ENCODE data around the gene SPO11. TPM values are rescaled to one million over a fixed set of nuclear protein-coding genes. Genes with fewer than 3 reads are reported as not detected.

Gene SPO11
- total RNA-seq, 1 experiment from 2014 or later, result not detected

- H3K4me3 Mint-ChIP-seq (ENCODE audit: unreplicated experiment), result no peak overlapping the region
- Histone ChIP-seq H3K4me1 (peaks cover 53% of the 10 kb centered on the region), H3K4me3 (ENCODE audit: low read depth, low read length) (no peak overlapping the region), H3K27me3 (replicated peaks; ENCODE audit: control insufficient read depth, insufficient read depth, low read length) (no peaks in the 10 kb centered on the region), H3K36me3 (ENCODE audit: control insufficient read depth, insufficient read depth, low read length) (no peaks in the 10 kb centered on the region), H3K9me3 (no peaks in the 10 kb centered on the region)
- no TSS peak for BruUV-seq (replicated peaks)
- no peaks in the 10 kb centered on the region for H3K36me3 Mint-ChIP-seq (ENCODE audit: insufficient read depth, unreplicated experiment)
- peak in 1 of 2 experiments; percentile 28 for DNase-seq
- peak in 1 of 2 experiments; percentile 9 for TF ChIP-seq CTCF (IDR thresholded peaks at IDR 0.05; ENCODE audit: insufficient read depth in 1 of 2, low read depth in 1 of 2, low read length in 1 of 2, severe bottlenecking in 1 of 2, unreplicated experiment in 1 of 2)
- peaks cover 23% of the 10 kb centered on the region for H3K4me1 Mint-ChIP-seq (ENCODE audit: low read depth, unreplicated experiment)
- ChIA-PET CTCF (interaction anchor here (2.2 kb wide), 1 partner anchor 21 kb away, joined by 9 read pairs; no protein-coding TSS in a partner anchor), POLR2A (no interaction called here)
- no peaks in the 10 kb centered on the region for H3K27me3 Mint-ChIP-seq (ENCODE audit: insufficient read depth, unreplicated experiment)
- H3K9me3 Mint-ChIP-seq (ENCODE audit: unreplicated experiment), result no peaks in the 10 kb centered on the region
- intact Hi-C loops (cut with micrococcal nuclease; ENCODE audit: unreplicated experiment), result no loop called here
- H3K27ac Mint-ChIP-seq (ENCODE audit: unreplicated experiment), result no peak overlapping the region
These were observed 18.6 kb upstream of the SPO11 start for GRCh38 chr20:57310821-57311514.

DNA sequence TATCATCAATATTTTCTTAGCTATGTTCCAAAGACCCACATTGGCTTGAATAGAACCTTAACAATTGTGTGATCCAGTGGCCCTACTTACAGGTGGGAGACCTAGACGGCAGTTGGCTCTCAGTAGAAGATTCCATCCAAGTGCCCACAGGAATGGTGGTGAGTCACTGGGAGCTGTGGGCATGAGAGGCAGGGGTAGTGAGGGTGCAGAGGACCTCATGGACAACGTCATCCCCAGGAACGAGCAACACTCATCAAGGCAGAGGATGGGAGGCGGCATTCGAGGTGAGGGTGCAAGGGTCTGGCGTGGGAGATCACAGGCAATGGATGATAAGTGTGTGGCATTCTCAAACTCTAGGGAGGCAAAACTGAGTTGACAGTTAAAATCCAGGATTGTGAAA is 17.5 kb upstream of the SPO11 start:
- intact Hi-C loops (cut with micrococcal nuclease; ENCODE audit: unreplicated experiment), result no loop called here
- CTCF ChIA-PET, result interaction anchor here (2.2 kb wide), 1 partner anchor 20 kb away, joined by 9 read pairs; no protein-coding TSS in a partner anchor

DNA sequence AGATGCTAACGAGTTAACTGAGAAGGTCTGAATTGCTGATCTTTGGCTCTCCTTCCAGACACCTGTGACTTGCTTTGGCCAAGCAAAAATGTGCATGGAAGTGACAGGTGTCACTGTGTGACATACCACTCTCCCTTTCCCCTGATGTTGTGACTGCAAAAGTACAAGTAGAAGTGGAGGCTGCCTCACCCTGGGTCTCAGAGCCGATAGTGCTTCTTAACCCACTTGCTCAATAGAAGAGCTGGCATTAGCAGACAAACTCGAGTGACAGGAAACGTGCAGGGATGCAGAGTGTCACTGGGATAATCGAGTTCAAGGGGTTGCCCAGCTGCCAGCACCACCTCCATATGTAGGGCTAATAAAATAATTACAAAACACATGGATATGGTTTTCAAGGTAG is 16.4 kb upstream of the SPO11 start:
- H3K4me3 Mint-ChIP-seq (ENCODE audit: unreplicated experiment), result no peak overlapping the region
- no peak overlapping the region for H3K27ac Mint-ChIP-seq (ENCODE audit: unreplicated experiment)
- H3K27me3 Mint-ChIP-seq (ENCODE audit: insufficient read depth, unreplicated experiment), result no peaks in the 10 kb centered on the region
- POLR2A ChIA-PET, result no interaction called here
- intact Hi-C loops (cut with micrococcal nuclease; ENCODE audit: unreplicated experiment), result no loop called here
- Histone ChIP-seq H3K4me1 (peaks cover 43% of the 10 kb centered on the region), H3K36me3 (ENCODE audit: control insufficient read depth, insufficient read depth, low read length) (no peaks in the 10 kb centered on the region), H3K9me3 (no peaks in the 10 kb centered on the region), H3K4me3 (ENCODE audit: low read depth, low read length) (no peak overlapping the region), H3K27me3 (replicated peaks; ENCODE audit: control insufficient read depth, insufficient read depth, low read length) (no peaks in the 10 kb centered on the region)
- DNase-seq, result peak in 1 of 2 experiments; percentile 25
- BruUV-seq (replicated peaks), result no TSS peak
- H3K4me1 Mint-ChIP-seq (ENCODE audit: low read depth, unreplicated experiment), result peaks cover 10% of the 10 kb centered on the region
- no peaks in the 10 kb centered on the region for H3K9me3 Mint-ChIP-seq (ENCODE audit: unreplicated experiment)
- no peaks in the 10 kb centered on the region for H3K36me3 Mint-ChIP-seq (ENCODE audit: insufficient read depth, unreplicated experiment)
- TF ChIP-seq CTCF (IDR thresholded peaks at IDR 0.05; ENCODE audit: insufficient read depth in 1 of 2, low read depth in 1 of 2, low read length in 1 of 2, severe bottlenecking in 1 of 2, unreplicated experiment in 1 of 2), result no peak
- CTCF ChIA-PET, result no interaction called here

More for the DNA sequence above, 17.5 kb upstream of the SPO11 start:
- Histone ChIP-seq H3K4me3 (ENCODE audit: low read depth, low read length) (no peak overlapping the region), H3K27me3 (replicated peaks; ENCODE audit: control insufficient read depth, insufficient read depth, low read length) (no peaks in the 10 kb centered on the region), H3K9me3 (no peaks in the 10 kb centered on the region), H3K4me1 (peaks cover 43% of the 10 kb centered on the region), H3K36me3 (ENCODE audit: control insufficient read depth, insufficient read depth, low read length) (no peaks in the 10 kb centered on the region)
- H3K9me3 Mint-ChIP-seq (ENCODE audit: unreplicated experiment), result no peaks in the 10 kb centered on the region
- H3K27ac Mint-ChIP-seq (ENCODE audit: unreplicated experiment), result no peak overlapping the region
- peaks cover 13% of the 10 kb centered on the region for H3K4me1 Mint-ChIP-seq (ENCODE audit: low read depth, unreplicated experiment)
- no peaks in the 10 kb centered on the region for H3K27me3 Mint-ChIP-seq (ENCODE audit: insufficient read depth, unreplicated experiment)
- POLR2A ChIA-PET, result no interaction called here
- no TSS peak for BruUV-seq (replicated peaks)
- H3K4me3 Mint-ChIP-seq (ENCODE audit: unreplicated experiment), result no peak overlapping the region
- no peak for TF ChIP-seq CTCF (IDR thresholded peaks at IDR 0.05; ENCODE audit: insufficient read depth in 1 of 2, low read depth in 1 of 2, low read length in 1 of 2, severe bottlenecking in 1 of 2, unreplicated experiment in 1 of 2)
- no peaks in the 10 kb centered on the region for H3K36me3 Mint-ChIP-seq (ENCODE audit: insufficient read depth, unreplicated experiment)
- peak in 1 of 2 experiments; percentile 32 for DNase-seq

All from Caco-2 (cell line).